Measurements from ENCODE around the gene POLR3F.

DNA sequence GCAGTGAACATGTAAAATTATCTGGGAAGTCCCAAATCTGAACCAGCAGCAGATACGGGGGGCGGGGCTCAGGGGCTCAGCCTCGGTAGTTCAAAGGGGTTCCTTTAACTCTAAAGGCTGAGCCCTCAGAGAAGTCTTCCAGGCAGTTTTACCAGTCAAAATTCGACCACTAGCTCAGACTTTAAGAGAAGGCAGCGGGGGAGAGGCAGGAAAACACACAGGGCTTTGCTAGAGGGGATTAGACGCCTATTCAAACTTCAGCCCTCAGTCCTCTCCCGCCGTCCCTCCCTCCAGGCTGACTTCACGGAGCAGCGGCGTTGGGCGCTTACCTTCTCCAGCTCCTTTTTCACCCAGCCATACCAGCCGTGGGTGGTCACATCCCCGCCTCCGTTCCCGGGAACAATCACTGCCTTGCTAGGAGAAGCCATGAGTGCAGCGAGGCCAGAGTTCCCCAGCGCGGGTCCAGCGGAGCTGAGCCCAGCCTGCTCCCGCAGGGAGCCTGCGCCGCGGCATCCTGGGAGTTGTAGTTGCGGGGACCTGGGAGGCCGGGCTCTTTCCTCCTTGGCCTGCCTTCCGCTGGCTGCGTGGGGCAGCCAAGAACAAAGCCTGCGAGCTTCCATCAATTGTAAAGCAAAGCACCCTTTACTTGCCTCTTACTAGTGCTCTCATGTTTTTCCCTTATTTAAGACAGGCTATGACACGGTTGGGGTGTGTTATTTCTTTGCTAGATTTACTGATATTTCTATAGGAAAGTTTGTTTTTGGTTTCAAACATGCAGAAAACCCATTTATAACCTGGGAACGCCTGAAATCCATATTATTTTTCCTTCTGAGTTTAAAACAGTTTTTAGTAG lies 29.8 kb downstream of the POLR3F start, which contains the start of gene RBBP9:
- TF ChIP-seq, protein P1, sequence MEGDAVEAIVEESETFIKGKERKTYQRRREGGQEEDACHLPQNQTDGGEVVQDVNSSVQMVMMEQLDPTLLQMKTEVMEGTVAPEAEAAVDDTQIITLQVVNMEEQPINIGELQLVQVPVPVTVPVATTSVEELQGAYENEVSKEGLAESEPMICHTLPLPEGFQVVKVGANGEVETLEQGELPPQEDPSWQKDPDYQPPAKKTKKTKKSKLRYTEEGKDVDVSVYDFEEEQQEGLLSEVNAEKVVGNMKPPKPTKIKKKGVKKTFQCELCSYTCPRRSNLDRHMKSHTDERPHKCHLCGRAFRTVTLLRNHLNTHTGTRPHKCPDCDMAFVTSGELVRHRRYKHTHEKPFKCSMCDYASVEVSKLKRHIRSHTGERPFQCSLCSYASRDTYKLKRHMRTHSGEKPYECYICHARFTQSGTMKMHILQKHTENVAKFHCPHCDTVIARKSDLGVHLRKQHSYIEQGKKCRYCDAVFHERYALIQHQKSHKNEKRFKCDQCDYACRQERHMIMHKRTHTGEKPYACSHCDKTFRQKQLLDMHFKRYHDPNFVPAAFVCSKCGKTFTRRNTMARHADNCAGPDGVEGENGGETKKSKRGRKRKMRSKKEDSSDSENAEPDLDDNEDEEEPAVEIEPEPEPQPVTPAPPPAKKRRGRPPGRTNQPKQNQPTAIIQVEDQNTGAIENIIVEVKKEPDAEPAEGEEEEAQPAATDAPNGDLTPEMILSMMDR (IDR thresholded peaks at IDR 0.05; ENCODE audit: insufficient read depth, low read length), result no peak
- TF ChIP-seq POLR2AphosphoS5 (IDR thresholded peaks at IDR 0.05; ENCODE audit: low read depth), result no peak
